T follicular helper cell (primary cell): ENCODE data around the gene MAPRE3.
A peak's percentile ranks its signal among the peaks of the same experiment; 100 is the strongest.

Experiments used
- DNase-seq: peaks from one replicate; pipeline ENCODE4 v3.0.0-alpha.2; 2020; ENCODE audit warnings: low read depth

MAPRE3 gene

DNA sequence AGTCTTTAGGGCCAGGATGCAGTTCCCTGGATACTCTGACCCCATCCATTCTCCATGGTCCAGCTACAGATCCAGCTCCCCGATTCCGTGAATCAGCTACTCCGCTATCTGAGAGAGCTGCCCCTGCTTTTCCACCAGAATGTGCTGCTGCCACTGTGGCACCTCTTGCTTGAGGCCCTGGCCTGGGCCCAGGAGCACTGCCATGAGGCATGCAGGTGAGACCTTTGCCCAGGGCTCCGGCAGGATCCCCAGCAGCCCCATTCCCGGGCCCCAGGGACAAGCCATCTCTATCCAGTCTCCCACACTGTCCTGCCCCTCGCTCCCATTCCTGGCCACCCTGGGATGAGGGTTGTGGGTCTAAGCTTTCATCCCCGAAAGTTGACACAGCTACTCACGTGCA, 69.8 kb downstream of the MAPRE3 start:
- no peak for DNase-seq

GRCh38 chr2:27041752-27042151, 71.3 kb downstream of the MAPRE3 start:
- no peak for DNase-seq

GRCh38 chr2:27042159-27042661, 71.8 kb downstream of the MAPRE3 start:
- no peak for DNase-seq

DNA sequence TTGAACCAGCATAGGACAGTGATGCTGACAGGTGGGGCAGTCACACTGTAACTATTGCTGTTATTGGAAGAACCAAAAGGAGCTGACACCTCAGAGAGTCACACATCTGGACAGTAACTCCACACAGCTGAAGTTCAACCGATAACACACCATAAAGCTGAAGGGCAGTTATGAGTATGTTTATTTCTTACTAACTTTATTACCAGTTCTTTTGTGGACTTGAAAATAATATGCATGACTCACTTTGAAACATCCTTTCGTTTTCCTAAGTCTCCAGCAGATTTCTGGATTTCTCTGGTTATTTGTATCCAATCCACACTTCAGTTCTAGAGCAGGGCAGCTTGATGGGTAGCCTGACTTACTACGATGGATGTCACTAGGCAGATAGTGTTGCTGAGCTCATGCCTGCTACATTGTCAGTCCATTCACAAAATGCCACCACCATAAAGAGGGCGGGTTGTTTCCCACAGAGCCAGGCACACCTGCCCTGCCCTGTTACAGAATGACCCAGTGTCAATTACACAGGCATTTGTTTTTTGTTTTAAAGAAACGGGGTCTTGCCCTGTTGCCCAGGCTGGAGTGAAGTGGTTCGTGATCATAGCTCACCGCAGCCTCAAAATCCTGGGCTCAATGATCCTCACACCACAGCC, 72.7 kb downstream of the MAPRE3 start:
- no peak for DNase-seq

DNA sequence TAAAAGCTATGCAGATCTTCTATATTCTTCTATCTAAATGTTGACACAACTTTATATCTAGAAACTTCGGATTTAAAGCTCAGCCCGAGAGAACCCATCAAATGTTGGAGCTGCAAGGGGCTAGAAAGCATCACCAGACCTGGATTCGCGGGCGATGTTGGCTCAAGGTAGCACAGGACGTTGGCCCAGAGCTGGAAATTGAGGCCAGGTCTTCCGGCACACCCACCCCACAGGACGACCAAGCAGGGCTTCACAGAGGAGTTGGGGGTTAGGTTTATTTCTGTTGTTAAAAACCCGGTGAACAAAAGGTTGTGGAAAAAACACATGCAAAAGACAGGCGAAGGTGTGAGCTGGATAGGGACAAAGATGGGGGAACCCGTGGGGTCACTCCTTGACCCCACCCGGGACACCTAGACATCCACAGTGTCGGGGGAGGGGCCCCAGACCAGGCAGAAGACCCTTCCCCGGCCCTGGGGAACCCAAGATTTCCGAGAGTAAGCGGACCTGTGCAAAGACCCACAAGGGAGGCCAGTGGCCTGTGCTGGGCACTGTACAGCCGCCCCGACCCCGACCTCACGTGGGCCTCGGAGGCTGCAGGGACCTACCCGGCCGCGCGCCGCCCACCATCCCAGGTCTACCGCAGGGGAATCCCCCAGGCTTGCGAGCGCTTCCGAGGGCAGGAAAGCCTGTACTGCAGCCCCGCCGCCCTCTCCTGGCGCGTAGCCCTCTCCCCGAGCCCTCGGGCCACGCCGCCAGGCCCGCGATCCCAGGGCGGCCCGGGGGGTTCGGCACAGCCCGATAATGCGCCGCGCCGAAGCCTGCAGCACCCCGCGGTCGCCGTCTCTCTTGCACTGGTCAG, 79.2 kb downstream of the MAPRE3 start:
- peak; percentile 39 for DNase-seq

GRCh38 chr2:27050281-27050995, 80.0 kb downstream of the MAPRE3 start:
- DNase-seq: peak; percentile 86

- peak; percentile 94 for DNase-seq
Observed at GRCh38 chr2:27050996-27051901, 80.8 kb downstream of the MAPRE3 start, which contains the start of gene AGBL5. Gene AGBL5, plus strand, starts transcription at chr2:27051668. Its CDS starts 1,291 bp downstream, at chr2:27052959.

- DNase-seq: no peak
Observed at GRCh38 chr2:27051902-27052645, 81.6 kb downstream of the MAPRE3 start.

DNA sequence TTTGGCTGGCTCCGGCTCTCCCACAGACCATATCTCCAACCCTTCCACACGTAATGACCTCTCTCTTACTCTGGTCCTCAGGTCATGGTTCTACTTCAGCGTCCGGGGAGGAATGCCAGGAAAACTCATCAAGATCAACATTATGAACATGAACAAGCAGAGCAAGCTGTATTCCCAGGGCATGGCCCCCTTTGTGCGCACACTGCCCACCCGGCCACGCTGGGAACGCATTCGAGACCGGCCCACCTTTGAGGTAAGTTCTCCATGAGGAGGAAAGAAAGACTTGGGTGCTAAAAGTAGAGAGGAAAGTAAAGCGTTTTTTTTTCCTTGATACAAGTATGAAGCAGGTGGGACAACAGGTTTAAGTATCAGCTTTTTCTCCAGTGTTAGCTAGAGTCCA, 82.9 kb downstream of the MAPRE3 start:
- DNase-seq: no peak

GRCh38 chr2:27053776-27054175, 83.3 kb downstream of the MAPRE3 start:
- no peak for DNase-seq

- DNase-seq: no peak
Observed at GRCh38 chr2:27054721-27055120, 84.3 kb downstream of the MAPRE3 start.

DNA sequence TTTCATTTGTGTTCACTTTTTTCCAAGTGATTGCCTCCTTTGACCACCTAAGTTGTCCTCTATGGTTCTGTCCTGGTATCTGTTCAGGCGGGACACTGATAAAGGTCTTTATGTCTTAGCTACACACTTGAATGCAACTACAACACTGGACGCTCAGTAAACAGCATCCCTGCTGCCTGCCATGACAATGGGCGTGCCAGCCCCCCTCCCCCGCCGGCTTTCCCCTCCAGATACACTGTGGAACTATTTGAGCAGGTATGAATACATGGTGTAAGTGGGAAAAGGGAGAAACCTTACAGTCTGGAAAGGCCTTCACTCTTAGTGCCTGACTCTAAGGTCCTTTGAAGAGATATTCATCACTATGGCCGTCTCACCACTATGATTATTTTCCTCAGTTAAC, 86.7 kb downstream of the MAPRE3 start:
- no peak for DNase-seq

- no peak for DNase-seq
Observed at GRCh38 chr2:27058210-27058609, 87.8 kb downstream of the MAPRE3 start.

GRCh38 chr2:27059141-27059820, 88.8 kb downstream of the MAPRE3 start:
- no peak for DNase-seq

DNA sequence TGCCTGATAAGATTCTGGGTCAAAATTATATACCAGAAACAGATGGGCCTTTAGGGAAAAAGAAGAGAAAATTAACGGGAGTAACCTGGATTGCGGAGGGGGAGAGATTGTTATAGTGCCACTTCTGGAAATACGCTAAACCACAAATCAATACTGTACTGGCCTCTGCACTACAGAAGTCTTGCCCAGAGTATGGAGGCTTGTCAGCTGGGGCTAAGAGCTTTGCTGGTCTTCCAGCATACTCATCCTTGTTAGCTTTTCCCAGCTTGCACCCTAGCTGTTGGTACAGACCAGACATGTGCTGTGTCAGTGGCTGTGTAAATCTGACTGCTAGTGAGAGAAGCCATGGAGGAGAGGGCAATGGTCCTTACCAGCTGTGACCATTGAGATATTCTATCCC, 89.9 kb downstream of the MAPRE3 start:
- no peak for DNase-seq

- no peak for DNase-seq
Observed at GRCh38 chr2:27065128-27065527, 94.7 kb downstream of the MAPRE3 start.

DNA sequence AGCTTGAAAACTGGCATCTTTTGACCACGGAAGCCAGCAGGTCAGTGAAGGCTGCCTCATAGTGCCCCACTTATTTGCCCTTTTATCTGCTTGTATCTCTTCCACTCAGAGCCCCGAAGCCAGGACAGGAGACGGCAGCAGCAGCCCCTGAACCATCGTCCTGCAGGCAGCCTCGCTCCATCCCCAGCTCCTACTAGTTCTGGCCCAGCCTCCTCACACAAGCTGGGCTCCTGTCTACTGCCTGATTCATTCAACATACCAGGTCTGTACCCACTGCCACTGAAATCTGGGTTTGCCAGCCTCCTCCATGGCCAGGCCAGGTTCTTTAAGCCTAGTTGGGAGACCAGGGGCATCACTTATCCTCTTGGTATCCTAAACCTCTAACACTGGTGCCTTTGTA, 96.9 kb downstream of the MAPRE3 start:
- DNase-seq: no peak

DNA sequence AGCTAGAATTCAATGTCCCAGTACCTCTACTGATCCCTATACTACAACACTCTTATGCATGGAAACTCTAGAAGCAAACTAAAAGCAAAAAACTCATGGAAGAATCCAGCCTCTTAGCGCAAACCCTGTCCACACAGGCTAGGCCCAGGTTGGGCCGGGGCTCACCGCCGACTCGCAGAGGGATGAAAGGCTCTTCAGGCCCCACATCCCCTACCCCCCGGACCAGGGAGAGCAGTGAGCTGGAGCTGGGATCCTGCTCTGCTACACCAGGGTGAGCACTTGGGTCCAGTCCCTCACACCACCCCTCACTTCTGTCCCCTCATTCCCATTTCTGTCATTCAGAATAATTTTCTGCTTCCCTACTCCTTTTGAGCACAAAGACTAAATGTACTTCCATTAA, 99.0 kb downstream of the MAPRE3 start:
- no peak for DNase-seq

DNA sequence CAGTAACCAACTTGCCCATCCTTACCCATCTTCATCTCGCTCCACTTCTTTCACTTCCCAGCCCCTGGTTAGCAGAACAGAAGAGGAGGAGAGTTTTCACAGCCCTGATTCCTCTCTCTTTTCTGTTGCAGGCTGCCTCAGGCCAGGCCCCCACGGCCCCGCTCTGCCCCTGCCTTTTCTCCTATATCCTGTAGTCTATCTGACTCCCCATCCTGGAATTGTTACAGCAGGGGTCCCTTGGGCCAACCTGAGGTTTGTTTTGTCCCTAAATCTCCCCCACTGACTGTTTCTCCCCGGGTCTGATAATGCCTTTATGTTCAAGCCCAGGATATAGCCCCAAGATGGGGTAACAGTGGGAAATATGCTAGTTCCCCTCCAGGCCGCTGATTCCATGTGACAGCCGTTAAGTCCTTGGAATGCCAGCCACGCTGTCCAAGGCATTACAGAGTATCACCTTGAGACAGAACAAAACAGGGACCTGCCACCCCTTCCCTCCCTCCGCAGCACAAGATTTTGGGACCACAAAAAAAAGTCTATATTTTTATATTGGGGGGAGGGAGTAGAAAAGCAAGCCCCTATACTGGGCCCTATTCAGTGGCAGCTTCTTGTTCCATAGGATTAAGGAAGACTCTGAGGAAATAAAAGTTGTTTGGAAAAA, 99.7 kb downstream of the MAPRE3 start:
- DNase-seq: no peak
